ENCODE results near the gene RSPRY1. TPM values are rescaled to one million over a fixed set of nuclear protein-coding genes. Genes with fewer than 3 reads are reported as not detected.

RSPRY1 gene
- polyA plus RNA-seq, 3 donors: 46.7 to 49.7 (median 49.0) TPM

DNA sequence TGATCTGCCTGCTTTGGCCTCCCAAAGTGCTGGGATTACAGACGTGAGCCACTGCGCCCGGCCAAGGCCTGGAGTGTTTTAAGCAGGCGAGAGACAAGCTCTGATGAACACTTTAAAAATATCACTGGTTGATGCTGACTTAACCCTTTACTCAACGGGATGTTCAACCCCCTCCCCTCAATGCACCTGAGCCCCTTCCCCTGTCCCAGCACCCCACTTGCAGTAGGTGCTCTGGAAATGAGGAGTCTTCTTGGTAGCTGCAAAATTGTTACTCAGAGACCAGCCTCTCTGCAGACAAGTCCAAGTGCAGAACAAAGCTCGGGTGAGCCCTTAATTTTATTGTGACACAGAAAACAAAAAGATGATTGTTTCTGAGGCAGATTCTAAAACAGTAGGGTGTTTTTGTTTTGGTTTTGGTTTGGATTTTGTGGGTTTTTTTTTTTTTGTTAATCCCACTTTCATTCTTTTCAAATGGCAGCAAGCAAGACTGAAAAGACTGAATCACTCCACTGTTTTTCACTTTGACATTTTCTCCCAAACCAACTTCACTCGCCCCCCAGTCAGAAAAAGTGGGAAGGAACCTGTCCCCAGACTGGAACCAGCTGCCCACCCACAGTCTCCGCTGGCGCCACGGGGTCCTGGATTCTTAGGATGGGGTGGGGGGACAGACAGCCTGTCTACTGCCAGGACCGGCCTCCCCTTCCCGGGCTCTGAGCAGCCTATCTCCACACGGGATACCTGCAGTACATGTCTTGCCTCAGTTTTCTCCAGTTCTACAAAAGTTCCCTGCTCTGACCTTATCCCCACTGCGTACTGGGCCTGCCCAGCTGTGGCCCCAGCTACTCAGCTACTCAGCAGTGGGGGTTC lies 103.5 kb downstream of the RSPRY1 start:
- DNase-seq (ENCODE audit: low read depth in 3 of 3, low spot score in 2 of 3): no peak

Other genes with a start within 250 kb of the RSPRY1 start
- 10 to 100 TPM; 13.4 to 16.0 (median 14.7) TPM for gene CETP, start 224.4 kb upstream of the RSPRY1 start, polyA plus RNA-seq (ENCODE audit: insufficient read length in 3 of 3)
- 1 to 10 TPM; 2.3 to 4.0 (median 2.8) TPM for gene NLRC5, start 196.8 kb upstream of the RSPRY1 start, polyA plus RNA-seq (ENCODE audit: insufficient read length in 3 of 3)
- gene CPNE2, start 93.7 kb upstream of the RSPRY1 start, polyA plus RNA-seq (ENCODE audit: insufficient read length in 3 of 3): 10 to 100 TPM; 33.9 to 37.7 (median 34.3) TPM
- gene PSME3IP1, start 290 bp upstream of the RSPRY1 start, polyA plus RNA-seq (ENCODE audit: insufficient read length in 3 of 3): 100 to 1,000 TPM; 109 to 130 (median 116) TPM
- 10 to 100 TPM; 76.7 to 82.2 (median 78.3) TPM for gene ARL2BP, start 58.9 kb downstream of the RSPRY1 start, polyA plus RNA-seq (ENCODE audit: insufficient read length in 3 of 3)
- gene PLLP, start 98.3 kb downstream of the RSPRY1 start, polyA plus RNA-seq (ENCODE audit: insufficient read length in 3 of 3): 10 to 100 TPM; 16.1 to 21.1 (median 20.4) TPM
- gene CCL22, start 172.5 kb downstream of the RSPRY1 start, polyA plus RNA-seq (ENCODE audit: insufficient read length in 3 of 3): under 1 TPM; 0.06 to 0.10 (median 0.07) TPM
- gene CX3CL1, start 186.2 kb downstream of the RSPRY1 start, polyA plus RNA-seq (ENCODE audit: insufficient read length in 3 of 3): 10 to 100 TPM; 25.7 to 34.3 (median 30.1) TPM
- not detected for gene CCL17, start 218.4 kb downstream of the RSPRY1 start, polyA plus RNA-seq (ENCODE audit: insufficient read length in 3 of 3)